ENCODE data around the gene TRMT10A.

- TF ChIP-seq CTCF (IDR thresholded peaks at IDR 0.05) = no peak
- no peak for TF ChIP-seq EP300 (IDR thresholded peaks at IDR 0.05; ENCODE audit: low read depth)
- no peak for TF ChIP-seq POLR2A (IDR thresholded peaks at IDR 0.05)
Measured at GRCh38 chr4:99536271-99536670, 27.6 kb downstream of the TRMT10A start.

All from transverse colon (tissue), 3 donors.